SU-DHL-6 (cell line): ENCODE measurements around the gene ZNF664.

Experiments used
- H2AFZ ChIP-seq: fragments of 200-600 bp; sonication (generic); 2 replicates; pipeline ENCODE4 v1.6.1; 2014; ENCODE audit warnings: low read depth, mild to moderate bottlenecking, moderate library complexity, mixed read lengths, antibody characterized with exemption, low read length; ENCODE audit not compliant: severe bottlenecking
- H3F3A ChIP-seq: fragments of 200-600 bp; shearing (Covaris generic); 2 replicates; pipeline ENCODE4 v1.6.0; 2016; ENCODE audit warnings: antibody characterized with exemption, mild to moderate bottlenecking; ENCODE audit not compliant: insufficient read depth
- H3K27ac ChIP-seq: fragments of 200-600 bp; sonication (generic); 2 replicates; pipeline ENCODE4 v1.5.1; 2016; ENCODE audit warnings: low read depth, mild to moderate bottlenecking, low read length, moderate library complexity, mixed read lengths
- H3K27me3 ChIP-seq: fragments of 200-600 bp; sonication (generic), shearing (Covaris generic); 2 replicates; pipeline ENCODE4 v1.6.0; 2014; ENCODE audit warnings: mild to moderate bottlenecking, low read length
- H3K36me3 ChIP-seq: fragments of 200-600 bp; sonication (generic); 2 replicates; pipeline ENCODE4 v1.6.1; 2014; ENCODE audit warnings: mild to moderate bottlenecking, low read length, mixed read lengths
- H3K4me2 ChIP-seq: fragments of 300-600, 200-600 bp; shearing (Covaris generic), sonication (generic); 2 replicates; pipeline ENCODE4 v1.6.0; 2014; ENCODE audit warnings: low read length, low read depth, mild to moderate bottlenecking; ENCODE audit not compliant: poor library complexity, severe bottlenecking
- H3K4me3 ChIP-seq: fragments of 200-600 bp; sonication (generic); 2 replicates; pipeline ENCODE4 v1.5.1; 2014; ENCODE audit warnings: antibody characterized with exemption, low read length, mild to moderate bottlenecking, mixed read lengths; ENCODE audit not compliant: insufficient read depth, poor library complexity, severe bottlenecking
- H3K79me2 ChIP-seq: fragments of 200-600 bp; sonication (generic); 2 replicates; pipeline ENCODE4 v1.6.1; 2014; ENCODE audit warnings: mild to moderate bottlenecking, low read length, moderate library complexity; ENCODE audit not compliant: insufficient read depth
- H3K9ac ChIP-seq: fragments of 200-600 bp; sonication (generic); 2 replicates; pipeline ENCODE4 v1.7.0; 2014; ENCODE audit warnings: mild to moderate bottlenecking, low read length
- H3K9me2 ChIP-seq: fragments of 200-600 bp; sonication (generic); replicated peaks from 2 replicates; pipeline ENCODE4 v1.6.1; 2014; ENCODE audit warnings: low read length; ENCODE audit not compliant: insufficient read depth
- H3K9me3 ChIP-seq: fragments of 200-600 bp; sonication (generic); 2 replicates; pipeline ENCODE4 v1.6.1; 2014; ENCODE audit warnings: low read length, mixed read lengths; ENCODE audit not compliant: insufficient read depth
- H4K20me1 ChIP-seq: fragments of 200-600 bp; sonication (generic); 2 replicates; pipeline ENCODE4 v1.6.1; 2014; ENCODE audit warnings: low read depth, mild to moderate bottlenecking, antibody characterized with exemption, low read length, moderate library complexity, mixed read lengths
- EZH2phosphoT487 ChIP-seq: fragments of 200-600 bp; sonication (generic), shearing (Covaris generic); conservative IDR thresholded peaks from 2 replicates; pipeline ENCODE4 v1.6.1; 2018; ENCODE audit warnings: mild to moderate bottlenecking, antibody characterized with exemption, low read length, moderate library complexity, mixed read lengths
- TF ChIP-seq, protein P1 (sequence below): fragments of 200-600 bp; sonication (generic); IDR thresholded peaks from one replicate; pipeline ENCODE4 v1.5.1; 2017; ENCODE audit warnings: antibody characterized with exemption, mild to moderate bottlenecking, low read length, moderate library complexity; ENCODE audit not compliant: insufficient read depth, poor library complexity, severe bottlenecking

ZNF664 gene

DNA sequence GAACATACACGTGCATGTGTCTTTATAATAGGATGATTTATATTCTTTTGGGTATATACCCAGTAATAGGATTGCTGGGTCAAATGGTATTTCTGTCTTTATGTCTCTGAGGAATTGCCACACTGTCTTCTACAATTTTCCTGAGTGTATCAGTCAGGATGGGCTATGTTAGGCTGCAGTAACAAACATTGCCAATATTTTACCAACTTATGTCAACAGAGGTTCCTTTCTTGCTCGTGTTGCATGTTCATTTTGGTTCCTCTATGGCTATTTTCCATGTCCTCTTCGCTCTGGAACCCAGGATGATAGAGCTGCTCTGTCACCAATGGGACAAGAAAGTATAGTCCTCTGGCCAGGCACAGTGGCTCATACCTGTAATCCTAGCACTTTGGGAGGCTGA is 86.7 kb downstream of the ZNF664 start:
- no peak overlapping the region for H3K9ac ChIP-seq
- no peaks in the 10 kb centered on the region for H3K9me2 ChIP-seq
- no peak overlapping the region for H3K4me2 ChIP-seq
- no peaks in the 10 kb centered on the region for H3F3A ChIP-seq
- H3K79me2 ChIP-seq = no peaks in the 10 kb centered on the region
- H3K9me3 ChIP-seq = no peaks in the 10 kb centered on the region
- H3K27ac ChIP-seq = no peak overlapping the region
- no peak overlapping the region for H3K4me3 ChIP-seq
- H2AFZ ChIP-seq = no peak overlapping the region
- TF ChIP-seq, protein P1, sequence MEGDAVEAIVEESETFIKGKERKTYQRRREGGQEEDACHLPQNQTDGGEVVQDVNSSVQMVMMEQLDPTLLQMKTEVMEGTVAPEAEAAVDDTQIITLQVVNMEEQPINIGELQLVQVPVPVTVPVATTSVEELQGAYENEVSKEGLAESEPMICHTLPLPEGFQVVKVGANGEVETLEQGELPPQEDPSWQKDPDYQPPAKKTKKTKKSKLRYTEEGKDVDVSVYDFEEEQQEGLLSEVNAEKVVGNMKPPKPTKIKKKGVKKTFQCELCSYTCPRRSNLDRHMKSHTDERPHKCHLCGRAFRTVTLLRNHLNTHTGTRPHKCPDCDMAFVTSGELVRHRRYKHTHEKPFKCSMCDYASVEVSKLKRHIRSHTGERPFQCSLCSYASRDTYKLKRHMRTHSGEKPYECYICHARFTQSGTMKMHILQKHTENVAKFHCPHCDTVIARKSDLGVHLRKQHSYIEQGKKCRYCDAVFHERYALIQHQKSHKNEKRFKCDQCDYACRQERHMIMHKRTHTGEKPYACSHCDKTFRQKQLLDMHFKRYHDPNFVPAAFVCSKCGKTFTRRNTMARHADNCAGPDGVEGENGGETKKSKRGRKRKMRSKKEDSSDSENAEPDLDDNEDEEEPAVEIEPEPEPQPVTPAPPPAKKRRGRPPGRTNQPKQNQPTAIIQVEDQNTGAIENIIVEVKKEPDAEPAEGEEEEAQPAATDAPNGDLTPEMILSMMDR = no peak
- TF ChIP-seq EZH2phosphoT487 = no peak
- no peaks in the 10 kb centered on the region for H4K20me1 ChIP-seq
- H3K36me3 ChIP-seq = no peaks in the 10 kb centered on the region
- H3K27me3 ChIP-seq = no peaks in the 10 kb centered on the region
